HFF-Myc (cell line): ENCODE data around the gene CSGALNACT2.
A peak's percentile ranks its signal among the peaks of the same experiment; 100 is the strongest.

Experiments
- DNase-seq: peaks from one replicate; pipeline ENCODE4 v3.0.0-alpha.2; 2011; ENCODE audit warnings: low read depth; ENCODE audit errors: extremely low read depth
- H3K4me3 ChIP-seq: replicated peaks from 2 replicates; pipeline ENCODE4 v1.5.1; 2011; ENCODE audit warnings: low read depth, mild to moderate bottlenecking, control low read depth, low read length
- TF ChIP-seq, protein P1 (sequence below): IDR thresholded peaks from 2 replicates; pipeline ENCODE4 v1.5.1; 2012; ENCODE audit warnings: mild to moderate bottlenecking, low read depth, low read length, control low read depth; ENCODE audit errors: missing control alignments

Gene CSGALNACT2

DNA sequence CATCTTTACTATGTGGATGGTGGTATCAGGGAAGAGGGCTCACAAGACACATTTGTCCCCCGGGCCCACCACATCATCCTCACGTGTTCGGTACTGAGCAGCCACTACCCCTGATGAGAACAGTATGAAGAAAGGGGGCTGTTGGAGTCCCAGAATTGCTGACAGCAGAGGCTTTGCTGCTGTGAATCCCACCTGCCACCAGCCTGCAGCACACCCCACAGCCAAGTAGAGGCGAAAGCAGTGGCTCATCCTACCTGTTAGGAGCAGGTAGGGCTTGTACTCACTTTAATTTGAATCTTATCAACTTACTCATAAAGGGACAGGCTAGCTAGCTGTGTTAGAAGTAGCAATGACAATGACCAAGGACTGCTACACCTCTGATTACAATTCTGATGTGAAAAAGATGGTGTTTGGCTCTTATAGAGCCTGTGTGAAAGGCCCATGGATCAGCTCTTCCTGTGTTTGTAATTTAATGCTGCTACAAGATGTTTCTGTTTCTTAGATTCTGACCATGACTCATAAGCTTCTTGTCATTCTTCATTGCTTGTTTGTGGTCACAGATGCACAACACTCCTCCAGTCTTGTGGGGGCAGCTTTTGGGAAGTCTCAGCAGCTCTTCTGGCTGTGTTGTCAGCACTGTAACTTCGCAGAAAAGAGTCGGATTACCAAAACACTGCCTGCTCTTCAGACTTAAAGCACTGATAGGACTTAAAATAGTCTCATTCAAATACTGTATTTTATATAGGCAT lies 9.1 kb upstream of the CSGALNACT2 start:
- TF ChIP-seq, protein P1, sequence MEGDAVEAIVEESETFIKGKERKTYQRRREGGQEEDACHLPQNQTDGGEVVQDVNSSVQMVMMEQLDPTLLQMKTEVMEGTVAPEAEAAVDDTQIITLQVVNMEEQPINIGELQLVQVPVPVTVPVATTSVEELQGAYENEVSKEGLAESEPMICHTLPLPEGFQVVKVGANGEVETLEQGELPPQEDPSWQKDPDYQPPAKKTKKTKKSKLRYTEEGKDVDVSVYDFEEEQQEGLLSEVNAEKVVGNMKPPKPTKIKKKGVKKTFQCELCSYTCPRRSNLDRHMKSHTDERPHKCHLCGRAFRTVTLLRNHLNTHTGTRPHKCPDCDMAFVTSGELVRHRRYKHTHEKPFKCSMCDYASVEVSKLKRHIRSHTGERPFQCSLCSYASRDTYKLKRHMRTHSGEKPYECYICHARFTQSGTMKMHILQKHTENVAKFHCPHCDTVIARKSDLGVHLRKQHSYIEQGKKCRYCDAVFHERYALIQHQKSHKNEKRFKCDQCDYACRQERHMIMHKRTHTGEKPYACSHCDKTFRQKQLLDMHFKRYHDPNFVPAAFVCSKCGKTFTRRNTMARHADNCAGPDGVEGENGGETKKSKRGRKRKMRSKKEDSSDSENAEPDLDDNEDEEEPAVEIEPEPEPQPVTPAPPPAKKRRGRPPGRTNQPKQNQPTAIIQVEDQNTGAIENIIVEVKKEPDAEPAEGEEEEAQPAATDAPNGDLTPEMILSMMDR = no peak
- DNase-seq = peak; percentile 95
- H3K4me3 ChIP-seq = no peak overlapping the region

DNA sequence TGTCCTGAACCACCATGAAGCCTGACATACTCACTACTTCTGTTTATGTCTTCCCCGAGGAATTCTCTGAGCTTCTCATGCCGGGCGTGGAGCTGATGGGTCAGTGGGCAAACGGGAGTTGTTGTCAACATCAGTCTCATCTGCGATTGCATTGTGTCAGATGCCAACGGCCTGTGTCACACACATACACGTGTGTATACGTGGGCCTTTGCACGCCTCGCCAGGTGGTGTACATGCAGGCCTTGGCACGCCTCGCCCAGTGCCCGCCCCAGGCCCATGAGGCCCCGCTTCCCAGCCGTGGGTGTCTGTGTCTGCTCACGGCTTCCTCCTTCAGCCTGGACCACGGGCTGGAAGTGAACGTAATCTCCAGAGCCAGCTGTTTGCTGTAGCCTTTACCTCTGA lies 7.5 kb upstream of the CSGALNACT2 start:
- DNase-seq = no peak
- TF ChIP-seq, protein P1 = no peak
- no peak overlapping the region for H3K4me3 ChIP-seq

DNA sequence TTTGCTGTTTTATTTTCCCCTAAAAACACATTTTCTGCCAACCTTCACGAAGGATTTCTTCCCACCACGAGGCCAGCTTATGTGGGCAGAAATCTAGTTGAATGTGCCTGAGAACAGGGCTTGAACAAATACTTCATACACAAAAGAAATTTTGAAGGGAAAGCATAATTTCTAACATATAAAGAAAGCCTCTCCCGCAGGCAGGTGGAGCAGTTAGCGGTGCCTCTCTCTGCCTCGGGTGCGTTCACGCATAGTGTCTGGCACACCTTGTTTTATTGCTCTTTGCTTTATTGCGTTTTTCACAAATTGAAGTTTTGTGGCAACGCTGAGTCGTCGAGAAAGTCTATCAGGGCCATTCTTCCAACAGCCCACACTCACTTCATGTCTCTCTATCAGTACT lies 7.0 kb upstream of the CSGALNACT2 start:
- no peak for DNase-seq
- TF ChIP-seq, protein P1 = no peak
- no peak overlapping the region for H3K4me3 ChIP-seq

DNA sequence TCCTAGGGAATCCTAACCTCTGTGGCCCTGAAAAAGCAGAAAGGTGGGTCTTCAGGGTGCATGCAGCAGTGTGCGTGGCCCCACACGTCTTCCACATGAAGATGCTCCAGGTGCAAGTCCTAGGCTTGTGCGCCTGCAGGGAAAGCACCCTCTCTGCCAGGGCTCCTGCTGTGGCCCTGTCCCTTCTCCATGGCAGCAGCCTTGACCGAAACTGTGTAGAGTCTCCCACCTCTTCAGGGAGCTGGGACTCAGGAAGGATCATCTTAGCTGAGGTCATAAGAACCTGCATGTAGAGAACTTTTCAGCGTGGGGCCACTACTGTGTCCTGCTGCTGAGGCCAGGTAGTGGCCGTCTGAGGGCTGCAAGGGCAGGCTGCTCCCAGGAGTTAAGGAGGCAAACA lies 6.3 kb upstream of the CSGALNACT2 start:
- no peak overlapping the region for H3K4me3 ChIP-seq
- TF ChIP-seq, protein P1 = no peak
- DNase-seq = no peak

DNA sequence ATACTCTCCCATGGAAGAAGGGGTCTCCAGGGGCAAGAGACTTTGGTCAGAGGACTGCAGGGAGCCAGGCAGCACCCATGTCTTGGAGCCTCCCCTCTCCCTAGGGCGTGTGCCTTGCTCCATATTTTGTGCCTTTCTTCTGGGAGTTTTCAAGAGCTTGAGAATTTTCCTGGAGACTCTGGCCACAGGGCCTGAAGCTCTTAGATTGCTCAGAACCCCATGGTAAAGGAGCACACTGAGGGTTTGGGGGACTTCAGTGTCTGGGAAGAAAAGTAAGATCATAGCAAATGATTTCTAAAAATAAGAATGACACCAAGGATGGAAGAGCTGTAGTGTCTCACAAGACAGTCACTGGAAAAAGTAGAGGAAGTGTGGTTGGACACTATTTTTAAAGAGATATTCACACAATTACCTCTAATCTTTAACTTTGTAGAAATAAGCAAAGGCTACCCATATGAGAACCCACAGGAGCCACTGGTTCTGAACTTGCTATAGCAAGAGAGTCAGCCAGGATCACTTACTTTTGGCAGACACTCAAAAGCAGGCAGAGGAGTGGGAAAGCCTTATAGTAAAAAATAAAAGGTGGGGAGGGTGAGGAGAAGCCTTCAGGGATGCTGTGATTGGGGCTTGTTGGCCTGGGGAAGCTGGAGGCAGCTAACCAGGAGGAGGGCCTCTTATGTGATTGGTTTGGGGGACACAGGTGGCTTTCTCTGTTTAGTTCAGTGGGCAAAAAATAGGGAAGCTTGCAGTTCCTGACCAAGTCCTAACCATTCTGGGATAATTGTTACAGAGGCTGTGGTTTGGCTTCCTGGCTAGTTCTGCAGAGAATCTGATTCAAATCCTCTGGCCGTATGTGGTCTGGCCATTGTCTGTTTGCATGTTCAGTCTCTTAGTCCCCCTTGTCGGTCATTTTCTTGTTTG lies 5.1 kb upstream of the CSGALNACT2 start:
- TF ChIP-seq, protein P1 = no peak
- DNase-seq = no peak
- H3K4me3 ChIP-seq = no peak overlapping the region

DNA sequence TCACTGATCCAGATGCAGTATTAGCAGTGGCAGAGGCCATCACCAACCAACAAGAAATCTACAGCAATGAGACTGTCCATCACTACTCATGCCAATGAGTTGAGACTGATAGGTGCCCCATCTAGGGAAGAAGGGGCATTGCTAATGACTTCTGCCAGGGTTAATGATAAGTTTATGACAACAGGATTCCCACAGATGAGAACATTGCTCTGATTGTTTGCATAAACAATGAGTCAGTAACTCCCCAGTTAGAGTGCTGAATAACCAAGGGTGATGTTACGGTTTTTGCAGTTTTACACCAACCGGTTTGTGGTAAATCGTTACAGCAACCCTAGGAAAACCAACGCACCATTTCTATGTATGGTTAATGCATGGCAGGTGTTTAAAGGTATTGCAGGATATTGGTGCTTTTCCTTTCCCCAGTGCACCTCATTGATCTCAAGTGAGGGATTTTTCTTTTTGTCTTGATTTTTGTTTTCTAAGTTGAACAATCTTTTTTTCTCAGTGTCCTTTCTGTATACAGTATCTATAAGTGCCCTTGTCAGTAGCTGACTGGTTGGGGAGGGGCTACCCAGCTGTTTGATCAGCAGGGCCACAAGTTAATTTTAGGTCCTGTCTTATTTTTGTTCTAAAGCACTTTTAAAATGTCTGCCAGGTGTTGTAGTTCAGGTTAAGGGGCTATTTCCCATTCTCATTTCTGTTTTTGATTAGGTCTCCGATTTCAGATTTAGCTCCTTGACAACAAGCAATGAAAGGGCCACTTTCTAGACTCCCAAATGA lies 3.9 kb upstream of the CSGALNACT2 start:
- TF ChIP-seq, protein P1 = no peak
- no peak overlapping the region for H3K4me3 ChIP-seq
- no peak for DNase-seq
